ENCODE measurements around the gene UQCRHL.
"Not testable (repeated sequence)": the region's sequence is repeated elsewhere in the genome, so short reads cannot be mapped to it uniquely, and the experiment has no call there.

GRCh38 chr1:15807549-15807948 lies at the start of gene UQCRHL:
- TF ChIP-seq, protein P1, sequence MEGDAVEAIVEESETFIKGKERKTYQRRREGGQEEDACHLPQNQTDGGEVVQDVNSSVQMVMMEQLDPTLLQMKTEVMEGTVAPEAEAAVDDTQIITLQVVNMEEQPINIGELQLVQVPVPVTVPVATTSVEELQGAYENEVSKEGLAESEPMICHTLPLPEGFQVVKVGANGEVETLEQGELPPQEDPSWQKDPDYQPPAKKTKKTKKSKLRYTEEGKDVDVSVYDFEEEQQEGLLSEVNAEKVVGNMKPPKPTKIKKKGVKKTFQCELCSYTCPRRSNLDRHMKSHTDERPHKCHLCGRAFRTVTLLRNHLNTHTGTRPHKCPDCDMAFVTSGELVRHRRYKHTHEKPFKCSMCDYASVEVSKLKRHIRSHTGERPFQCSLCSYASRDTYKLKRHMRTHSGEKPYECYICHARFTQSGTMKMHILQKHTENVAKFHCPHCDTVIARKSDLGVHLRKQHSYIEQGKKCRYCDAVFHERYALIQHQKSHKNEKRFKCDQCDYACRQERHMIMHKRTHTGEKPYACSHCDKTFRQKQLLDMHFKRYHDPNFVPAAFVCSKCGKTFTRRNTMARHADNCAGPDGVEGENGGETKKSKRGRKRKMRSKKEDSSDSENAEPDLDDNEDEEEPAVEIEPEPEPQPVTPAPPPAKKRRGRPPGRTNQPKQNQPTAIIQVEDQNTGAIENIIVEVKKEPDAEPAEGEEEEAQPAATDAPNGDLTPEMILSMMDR (conservative IDR thresholded peaks at IDR 0.05) = not testable (repeated sequence)
- TF ChIP-seq EZH2 (IDR thresholded peaks at IDR 0.05; ENCODE audit: low read depth) = not testable (repeated sequence)
